DOHH2 (cell line): Measurements from ENCODE around the gene CEACAM19.
A peak's percentile ranks its signal among the peaks of the same experiment; 100 is the strongest.

Experiments
- CTCF ChIP-seq: fragments of 200-600 bp; sonication (generic); IDR thresholded peaks from one replicate; pipeline ENCODE4 v1.5.1; 2014; ENCODE audit warnings: antibody characterized with exemption, mild to moderate bottlenecking, low read depth, low read length; ENCODE audit not compliant: poor library complexity, severe bottlenecking
- EZH2phosphoT487 ChIP-seq: fragments of 200-600 bp; sonication (generic); IDR thresholded peaks from 2 replicates; pipeline ENCODE4 v1.6.1; 2017; ENCODE audit warnings: borderline replicate concordance, mild to moderate bottlenecking, antibody characterized with exemption, low read length, moderate library complexity, mixed read lengths

- peak; percentile 88 for TF ChIP-seq CTCF
- no peak for TF ChIP-seq EZH2phosphoT487
Measured at GRCh38 chr19:44689290-44690130, 18.2 kb downstream of the CEACAM19 start.
